ENCODE data around the gene PCED1A. TPM values are rescaled to one million over a fixed set of nuclear protein-coding genes. Genes with fewer than 3 reads are reported as not detected.

Gene PCED1A
- total and polyA plus RNA-seq, 2 of the 8 experiments (the other 6 are each of a cell fraction or from before 2014, with no cell fraction given) = 13.4 to 18.9 TPM

DNA sequence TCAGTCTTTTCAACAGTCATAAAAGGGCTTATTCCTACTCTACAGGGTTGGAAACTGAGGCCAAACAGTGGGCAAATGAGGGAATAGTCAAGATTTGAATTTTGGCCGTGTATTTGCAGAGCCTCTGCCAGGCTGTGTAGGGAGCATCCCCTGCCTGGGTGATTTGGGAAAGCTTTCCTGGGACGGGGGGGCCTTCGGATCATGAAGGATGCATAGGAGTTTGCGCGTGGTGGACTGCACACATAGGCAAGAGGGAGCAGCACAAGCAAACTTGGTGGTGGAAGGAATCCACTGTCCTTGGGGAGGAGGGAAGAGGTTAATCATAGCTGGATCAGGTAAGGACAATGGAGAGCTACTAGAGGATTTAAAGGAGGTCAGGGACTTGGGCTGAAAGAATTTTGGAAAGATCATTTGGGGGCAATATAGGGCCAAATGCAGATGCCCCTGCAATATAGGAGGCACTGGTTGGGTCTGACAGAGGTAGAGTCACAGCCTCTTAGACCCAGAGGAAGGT, 35.3 kb upstream of the PCED1A start:
- DNase-seq (ENCODE audit: low read depth in 1 of 2, low spot score in 2 of 2) (no peak), FAIRE-seq (no peak)
- H4K5ac ChIP-seq (ENCODE audit: insufficient read length, low read depth, low read length) = no peak overlapping the region
- H3K23me2 ChIP-seq (ENCODE audit: low read depth, low read length) = peaks cover 12% of the 10 kb centered on the region
- POLR2A ChIA-PET (ENCODE audit: partially characterized antibody) = no interaction called here
- H4K8ac ChIP-seq (ENCODE audit: extremely low read depth, insufficient read depth, low read length) = no peak overlapping the region
- 0 out of 2 replicates have a peak, but pooled peaks cover 4% of the 10 kb centered on the region for H3K79me1 ChIP-seq (ENCODE audit: low read depth, low read length)
- H3K4ac ChIP-seq (replicated peaks; ENCODE audit: insufficient read length, low read depth, low read length) = no peak overlapping the region
- H3K4me3 ChIP-seq (ENCODE audit: extremely low read depth in 1 of 4, insufficient read depth in 2 of 4, low read depth in 3 of 4, low read length in 4 of 4) = no peak overlapping the region
- no peak overlapping the region for H2BK5ac ChIP-seq (ENCODE audit: low read depth, low read length)
- H3K18ac ChIP-seq (ENCODE audit: extremely low read depth, low read length) = no peak overlapping the region
- H3K14ac ChIP-seq (ENCODE audit: insufficient read length) = no peak overlapping the region
- H2AK5ac ChIP-seq (ENCODE audit: low read depth, low read length) = no peak overlapping the region
- 87% methylated on average over 5 of the region's 5 CpGs; no CpG with 5 or more reads in 1 of the 2 experiments for WGBS, 2 experiments (ENCODE audit: extremely low coverage in 1 of 2, insufficient coverage in 1 of 2, insufficient read length in 1 of 2, insufficient replicate concordance in 2 of 2, low coverage in 1 of 2, low lambda C conversion rate in 2 of 2, missing lambda C conversion rate in 1 of 2)
- H2BK12ac ChIP-seq (ENCODE audit: low read depth, low read length) = no peak overlapping the region
- TF ChIP-seq POLR2AphosphoS5 (IDR thresholded peaks at IDR 0.05; ENCODE audit: low read depth, low read length) = no peak
- H4K91ac ChIP-seq (replicated peaks; ENCODE audit: insufficient read length, low read length) = no peak overlapping the region
- no peak overlapping the region for H2BK15ac ChIP-seq (ENCODE audit: low read length)
- H2BK20ac ChIP-seq (ENCODE audit: low read length) = no peak overlapping the region
- H2AFZ ChIP-seq (ENCODE audit: low read length) = no peak overlapping the region
- peaks cover 0 to 23% (median 13%) of the 10 kb centered on the region in 4 experiments; a peak in 5 of 7 replicates for H3K27me3 ChIP-seq (replicated peaks in 1 of 4; ENCODE audit: control insufficient read depth in 3 of 4, extremely low read depth in 1 of 4, insufficient read depth in 3 of 4, low read length in 3 of 4)
- no peak overlapping the region for H3K9ac ChIP-seq (replicated peaks in 1 of 4; ENCODE audit: extremely low read depth in 1 of 4, low read depth in 3 of 4, low read length in 3 of 4)
- no peak overlapping the region for H3K23ac ChIP-seq (ENCODE audit: insufficient read length)
- H3K4me1 ChIP-seq (replicated peaks in 1 of 4; ENCODE audit: control insufficient read depth in 3 of 4, insufficient read depth in 4 of 4, low read length in 3 of 4) = peaks cover 0 to 10% (median 4%) of the 10 kb centered on the region in 4 experiments; a peak in 6 of 7 replicates
- H3K79me2 ChIP-seq (ENCODE audit: control insufficient read depth in 1 of 2, insufficient read depth in 2 of 2, low read length in 2 of 2) = peaks cover 3 to 67% of the 10 kb centered on the region in 2 experiments; a peak in 3 of 4 replicates
- H3K27ac ChIP-seq (ENCODE audit: low read depth, low read length) = no peak overlapping the region
- CTCF ChIA-PET (ENCODE audit: partially characterized antibody) = interaction anchor here (0.7 to 1.6 kb wide), 3 partner anchors 24 to 125 kb away, joined by 3 to 4 read pairs (median 4); no protein-coding TSS in a partner anchor
- H3K9me3 ChIP-seq (ENCODE audit: insufficient read depth in 2 of 2, low read depth in 1 of 2, low read length in 1 of 2) = no peaks in the 10 kb centered on the region
- H3K4me2 ChIP-seq (ENCODE audit: insufficient read depth in 1 of 2, low read depth in 2 of 2, low read length in 2 of 2) = no peak overlapping the region; a peak in 1 of 4 replicates
- 0 out of 8 replicates have a peak, but pooled peaks cover 0 to 3% (median 0%) of the 10 kb centered on the region in 4 experiments for H3K36me3 ChIP-seq (ENCODE audit: control insufficient read depth in 2 of 4, insufficient read depth in 4 of 4, low read length in 3 of 4)
- no peak overlapping the region for H2BK120ac ChIP-seq (replicated peaks; ENCODE audit: low read depth, low read length)
- H4K20me1 ChIP-seq (replicated peaks in 1 of 2; ENCODE audit: control insufficient read depth in 1 of 2, insufficient read depth in 2 of 2, low read length in 2 of 2) = peaks cover 3 to 8% of the 10 kb centered on the region in 2 experiments
- no peak overlapping the region for H3K56ac ChIP-seq (replicated peaks; ENCODE audit: insufficient read length, low read depth, low read length)

Measured in H1 (cell line).